IPS-15b (cell line): ENCODE measurements around the gene BMP2.

Source experiments
- H3K27me3 ChIP-seq: one replicate; pipeline ENCODE4 v1.6.1; 2013; ENCODE audit warnings: low read length; ENCODE audit not compliant: control insufficient read depth, insufficient read depth
- H3K36me3 ChIP-seq: one replicate; pipeline ENCODE4 v1.6.1; 2013; ENCODE audit warnings: low read length; ENCODE audit not compliant: control insufficient read depth, insufficient read depth
- H3K4me1 ChIP-seq: one replicate; pipeline ENCODE4 v1.6.1; 2013; ENCODE audit warnings: mild to moderate bottlenecking, low read length; ENCODE audit not compliant: control insufficient read depth, insufficient read depth
- H3K4me3 ChIP-seq: one replicate; pipeline ENCODE4 v1.5.1; 2013; ENCODE audit warnings: low read depth, low read length
- H3K9ac ChIP-seq: one replicate; pipeline ENCODE4 v1.6.1; 2013; ENCODE audit warnings: low read depth, mild to moderate bottlenecking, low read length
- H3K9me3 ChIP-seq: one replicate; pipeline ENCODE4 v1.6.1; 2013; ENCODE audit warnings: mild to moderate bottlenecking, low read length; ENCODE audit not compliant: control insufficient read depth, insufficient read depth

Gene BMP2

DNA sequence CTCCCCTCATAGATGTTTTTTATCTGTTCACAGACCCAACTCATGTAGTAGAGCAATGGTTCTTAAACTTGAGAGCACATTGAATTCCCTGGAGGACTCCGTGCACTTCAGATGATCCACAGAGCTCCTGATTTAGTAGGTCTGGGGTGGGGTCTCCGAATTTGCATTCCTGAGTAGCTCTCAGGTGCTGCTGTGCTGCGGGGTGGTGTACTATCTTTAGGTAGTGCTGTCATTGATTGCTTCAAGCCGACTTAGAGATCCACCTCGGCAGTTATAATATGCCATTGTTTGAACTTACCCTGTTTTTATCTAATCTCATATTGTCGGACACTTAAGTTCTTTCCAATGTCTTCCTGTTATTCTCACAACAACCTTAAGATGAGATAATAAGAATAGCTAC is 45.0 kb downstream of the BMP2 start:
- H3K4me3 ChIP-seq: no peak overlapping the region
- H3K27me3 ChIP-seq: peaks cover 13% of the 10 kb centered on the region

GRCh38 chr20:6814945-6815344 is 47.5 kb downstream of the BMP2 start:
- no peaks in the 10 kb centered on the region for H3K36me3 ChIP-seq
- peaks cover 25% of the 10 kb centered on the region for H3K4me1 ChIP-seq
- no peak overlapping the region for H3K4me3 ChIP-seq
- H3K9me3 ChIP-seq: no peaks in the 10 kb centered on the region
- H3K27me3 ChIP-seq: peaks cover 13% of the 10 kb centered on the region
- H3K9ac ChIP-seq: no peak overlapping the region

More for the DNA sequence above, 45.0 kb downstream of the BMP2 start:
- H3K36me3 ChIP-seq: no peaks in the 10 kb centered on the region
- peaks cover 22% of the 10 kb centered on the region for H3K4me1 ChIP-seq
- no peaks in the 10 kb centered on the region for H3K9me3 ChIP-seq
- no peak overlapping the region for H3K9ac ChIP-seq

- H3K27me3 ChIP-seq: no peaks in the 10 kb centered on the region
- H3K4me1 ChIP-seq: peaks cover 20% of the 10 kb centered on the region
- H3K36me3 ChIP-seq: no peaks in the 10 kb centered on the region
- H3K9ac ChIP-seq: no peak overlapping the region
- no peak overlapping the region for H3K4me3 ChIP-seq
- H3K9me3 ChIP-seq: no peaks in the 10 kb centered on the region
These were observed 50.7 kb downstream of the BMP2 start for GRCh38 chr20:6818033-6818808.

DNA sequence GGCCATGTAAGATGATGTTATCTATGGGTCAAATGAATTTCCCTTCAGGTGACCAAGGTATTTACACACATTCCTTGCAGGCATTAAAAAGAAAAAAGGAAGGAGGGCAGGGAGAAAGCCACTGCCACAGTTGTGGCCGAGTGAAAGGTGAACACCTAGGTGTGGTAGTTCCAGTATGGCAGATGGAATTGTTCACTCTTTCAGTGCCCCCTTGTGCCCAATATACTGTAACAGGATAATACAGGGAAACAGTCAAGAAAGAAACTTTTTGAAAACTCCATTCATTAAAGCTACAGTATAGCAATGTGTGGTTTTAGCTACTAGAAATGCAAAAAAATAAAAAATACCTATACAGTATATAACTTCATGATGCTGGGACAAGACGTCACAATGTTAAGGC is 52.1 kb downstream of the BMP2 start:
- no peaks in the 10 kb centered on the region for H3K9me3 ChIP-seq
- no peak overlapping the region for H3K9ac ChIP-seq
- H3K4me1 ChIP-seq: peaks cover 12% of the 10 kb centered on the region
- H3K4me3 ChIP-seq: no peak overlapping the region
- H3K36me3 ChIP-seq: no peaks in the 10 kb centered on the region
- no peaks in the 10 kb centered on the region for H3K27me3 ChIP-seq

DNA sequence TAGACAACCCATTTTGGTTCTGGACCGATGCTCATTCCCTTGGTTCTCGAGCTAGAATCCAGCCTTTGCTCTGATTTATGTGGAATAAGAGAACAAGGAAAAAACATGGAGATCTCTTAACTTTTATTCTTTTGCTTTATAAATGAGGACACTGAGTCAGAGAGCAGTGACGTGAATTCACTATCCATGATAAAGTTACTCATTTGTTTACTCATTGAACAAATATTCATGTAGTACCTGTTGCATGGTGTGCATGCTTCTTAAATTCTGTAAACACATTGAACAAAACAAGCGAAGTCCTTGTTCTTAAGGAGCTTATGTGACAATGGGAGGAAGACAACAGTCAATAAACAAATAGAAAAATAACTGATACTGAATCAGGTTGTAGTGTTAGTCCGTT is 56.9 kb downstream of the BMP2 start:
- H3K4me1 ChIP-seq: no peaks in the 10 kb centered on the region
- no peaks in the 10 kb centered on the region for H3K27me3 ChIP-seq
- no peak overlapping the region for H3K4me3 ChIP-seq
- no peaks in the 10 kb centered on the region for H3K36me3 ChIP-seq
- H3K9ac ChIP-seq: no peak overlapping the region
- no peaks in the 10 kb centered on the region for H3K9me3 ChIP-seq

DNA sequence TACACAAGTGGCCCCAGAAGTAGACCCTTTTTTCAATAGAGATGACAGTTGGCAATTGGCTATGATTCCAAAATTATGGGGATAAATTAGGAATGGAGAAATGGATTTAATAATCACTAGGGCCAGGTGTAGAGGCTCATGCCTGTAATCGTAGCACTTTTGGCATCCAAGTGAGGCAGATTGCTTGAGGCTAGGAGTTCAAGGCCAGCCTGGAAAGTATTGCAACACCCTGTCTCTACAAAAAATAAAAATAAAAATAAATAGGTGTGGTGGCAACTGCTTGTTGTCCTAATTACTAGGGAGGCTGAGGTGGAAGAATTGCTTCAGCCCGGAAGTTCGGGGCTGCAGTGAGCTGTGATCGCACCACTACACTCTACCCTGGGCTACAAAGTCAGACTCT is 60.0 kb downstream of the BMP2 start:
- H3K27me3 ChIP-seq: no peaks in the 10 kb centered on the region
- no peak overlapping the region for H3K9ac ChIP-seq
- no peak overlapping the region for H3K4me3 ChIP-seq
- no peaks in the 10 kb centered on the region for H3K9me3 ChIP-seq
- H3K36me3 ChIP-seq: no peaks in the 10 kb centered on the region
- no peaks in the 10 kb centered on the region for H3K4me1 ChIP-seq

GRCh38 chr20:6828794-6829423 is 61.4 kb downstream of the BMP2 start:
- H3K36me3 ChIP-seq: no peaks in the 10 kb centered on the region

GRCh38 chr20:6829510-6830116 is 62.1 kb downstream of the BMP2 start:
- Histone ChIP-seq H3K36me3 (no peaks in the 10 kb centered on the region), H3K27me3 (no peaks in the 10 kb centered on the region), H3K4me3 (no peak overlapping the region), H3K9ac (no peak overlapping the region), H3K4me1 (no peaks in the 10 kb centered on the region), H3K9me3 (no peaks in the 10 kb centered on the region)

More at GRCh38 chr20:6828794-6829423, 61.4 kb downstream of the BMP2 start:
- Histone ChIP-seq H3K9me3 (no peaks in the 10 kb centered on the region), H3K9ac (no peak overlapping the region), H3K4me1 (no peaks in the 10 kb centered on the region), H3K4me3 (no peak overlapping the region), H3K27me3 (no peaks in the 10 kb centered on the region)
